HCT116 (cell line): ENCODE data around the gene FANCM. TPM values are rescaled to one million over a fixed set of nuclear protein-coding genes. Genes with fewer than 3 reads are reported as not detected.

Experiments used
- ATAC-seq: fragments of 200-7000 bp; cut with Tn5 transposase; 2 replicates; pipeline ENCODE4 v1.9.1; 2020; ENCODE audit warnings: mild to moderate bottlenecking, moderate library complexity
- BruUV-seq: library from RNA; stranded (reverse); fragments of 400-500 nt; replicated peaks from 2 replicates; lab custom pipeline; 2021; lab: Mats Ljungman, UMichigan
- CTCF ChIA-PET: fragments of 300-600 bp; sonication (Branson Sonifier 250); formaldehyde crosslinking; loops from one replicate; lab custom pipeline; 2021; ENCODE audit warnings: antibody characterized with exemption; lab: Charles Lee
- POLR2A ChIA-PET: fragments of 300-600, 350-600 bp; sonication (Branson Sonifier 250); formaldehyde crosslinking; loops from one replicate; lab custom pipeline; 2021; ENCODE audit warnings: antibody characterized with exemption; lab: Charles Lee
- RAD21 ChIA-PET, 2 experiments: fragments of 300-600 bp; sonication (Branson Sonifier 250); formaldehyde crosslinking; loops; one replicate each; lab custom pipeline; 2023; ENCODE audit warnings: low total read pairs in 2 of 2; ENCODE audit not compliant: uncharacterized antibody in 2 of 2, unreplicated experiment in 2 of 2, low non-redundant PET in 1 of 2; lab: Charles Lee
- DNase-seq: peaks from one replicate; pipeline ENCODE4 v3.0.0-alpha.2; 2010; ENCODE audit warnings: low read depth, low spot score
- H2AFZ ChIP-seq: fragments of 200-600 bp; shearing (Covaris generic), sonication (generic); 2 replicates; pipeline ENCODE4 v1.6.1; 2017; ENCODE audit warnings: low read depth, mixed run types, mixed read lengths, antibody characterized with exemption, low read length; ENCODE audit not compliant: poor library complexity, severe bottlenecking
- H3K27ac ChIP-seq: 2 replicates; pipeline ENCODE4 v1.5.1; 2012; ENCODE audit warnings: low read depth, low read length
- H3K27me3 ChIP-seq: fragments of 200-600 bp; sonication (generic); 2 replicates; pipeline ENCODE4 v1.6.1; 2016; ENCODE audit warnings: mixed run types, low read length, mixed read lengths; ENCODE audit not compliant: insufficient read depth
- H3K36me3 ChIP-seq, 2 experiments: fragments of 200-500 bp in 1 of 2; fragments of 200-600 bp in 1 of 2; sonication (Bioruptor generic) in 1 of 2; sonication (generic) in 1 of 2; 2 replicates each; pipeline versions ENCODE4 v1.5.1 to v1.6.1; 2014 to 2016; ENCODE audit warnings: low read length in 2 of 2, inconsistent platforms in 1 of 2, mixed read lengths in 1 of 2, mixed run types in 1 of 2; ENCODE audit not compliant: insufficient read depth in 2 of 2, control insufficient read depth in 1 of 2
- H3K4me1 ChIP-seq, 2 experiments: fragments of 200-600 bp in 1 of 2; sonication (generic) in 1 of 2; 2 replicates each; pipeline versions ENCODE4 v1.5.1 to v1.6.1; 2012 to 2017; ENCODE audit warnings: low read length in 2 of 2, inconsistent platforms in 1 of 2, mild to moderate bottlenecking in 1 of 2, mixed read lengths in 1 of 2, mixed run types in 1 of 2, moderate library complexity in 1 of 2; ENCODE audit not compliant: insufficient read depth in 2 of 2, control insufficient read depth in 1 of 2
- H3K4me2 ChIP-seq: fragments of 200-600 bp; sonication (generic); 2 replicates; pipeline ENCODE4 v1.6.1; 2017; ENCODE audit warnings: mixed run types, low read length, mixed read lengths
- H3K4me3 ChIP-seq, 2 experiments: fragments of 200-600 bp in 1 of 2; sonication (generic) in 1 of 2; replicated peaks in 1 of 2; 2 replicates each; pipeline ENCODE4 v1.5.1; 2011 to 2016; ENCODE audit warnings: low read length in 2 of 2, control low read depth in 1 of 2, low read depth in 1 of 2, mild to moderate bottlenecking in 1 of 2, mixed read lengths in 1 of 2, mixed run types in 1 of 2
- H3K79me2 ChIP-seq: fragments of 200-600 bp; sonication (generic); 2 replicates; pipeline ENCODE4 v1.6.1; 2017; ENCODE audit warnings: mild to moderate bottlenecking, mixed run types, low read length, moderate library complexity, mixed read lengths; ENCODE audit not compliant: insufficient read depth
- H3K9ac ChIP-seq: fragments of 200-600 bp; sonication (generic); 2 replicates; pipeline ENCODE4 v1.6.1; 2016; ENCODE audit warnings: low read length, mixed read lengths
- H3K9me2 ChIP-seq: fragments of 200-600 bp; sonication (generic), shearing (Covaris generic); 2 replicates; pipeline ENCODE4 v1.6.1; 2017; ENCODE audit warnings: mixed run types, mild to moderate bottlenecking, moderate library complexity; ENCODE audit not compliant: insufficient read depth
- H3K9me3 ChIP-seq, 2 experiments: fragments of 200-500 bp in 1 of 2; fragments of 200-600 bp in 1 of 2; sonication (Bioruptor generic) in 1 of 2; sonication (generic) in 1 of 2; 2 replicates each; pipeline ENCODE4 v1.6.1; 2014 to 2017; ENCODE audit warnings: low read length in 2 of 2, mixed read lengths in 2 of 2, inconsistent platforms in 1 of 2, low read depth in 1 of 2, mild to moderate bottlenecking in 1 of 2, mixed run types in 1 of 2, moderate library complexity in 1 of 2; ENCODE audit not compliant: control insufficient read depth in 1 of 2, insufficient read depth in 1 of 2
- H4K20me1 ChIP-seq: fragments of 200-600 bp; sonication (generic), shearing (Covaris generic); 2 replicates; pipeline ENCODE4 v1.6.1; 2017; ENCODE audit warnings: mixed run types, mild to moderate bottlenecking, moderate library complexity; ENCODE audit not compliant: insufficient read depth
- ATF3 ChIP-seq: IDR thresholded peaks from 2 replicates; pipeline ENCODE4 v1.6.1; 2012
- CBX3 ChIP-seq: IDR thresholded peaks from 2 replicates; pipeline ENCODE4 v1.6.1; 2012; ENCODE audit warnings: low read depth
- CEBPB ChIP-seq: IDR thresholded peaks from 2 replicates; pipeline ENCODE4 v1.6.1; 2012; ENCODE audit warnings: low read depth
- ELF1 ChIP-seq: IDR thresholded peaks from 2 replicates; pipeline ENCODE4 v1.6.1; 2012; ENCODE audit warnings: low read depth, borderline replicate concordance
- JUND ChIP-seq: IDR thresholded peaks from 2 replicates; pipeline ENCODE4 v1.6.1; 2012
- POLR2A ChIP-seq: IDR thresholded peaks from 2 replicates; pipeline ENCODE4 v1.7.0; 2011; ENCODE audit warnings: borderline replicate concordance; ENCODE audit not compliant: insufficient read depth, insufficient read length; ENCODE audit errors: extremely low read depth
- REST ChIP-seq: IDR thresholded peaks from 2 replicates; pipeline ENCODE4 v1.6.1; 2012; ENCODE audit warnings: low read depth
- SIN3A ChIP-seq: IDR thresholded peaks from 2 replicates; pipeline ENCODE4 v1.6.1; 2012; ENCODE audit warnings: low read depth
- SRF ChIP-seq: IDR thresholded peaks from 2 replicates; pipeline ENCODE4 v1.6.1; 2012; ENCODE audit warnings: low read depth
- TCF7L2 ChIP-seq: IDR thresholded peaks from 2 replicates; pipeline ENCODE4 v1.7.0; 2011; ENCODE audit warnings: borderline replicate concordance, inconsistent platforms; ENCODE audit not compliant: insufficient read depth, insufficient read length; ENCODE audit errors: extremely low read depth
- YY1 ChIP-seq: IDR thresholded peaks from 2 replicates; pipeline ENCODE4 v1.6.1; 2011; ENCODE audit warnings: low read length, low read depth, moderate library complexity, mild to moderate bottlenecking; ENCODE audit not compliant: insufficient replicate concordance; ENCODE audit errors: extremely low read depth
- ZFX ChIP-seq: fragments of 450-650 bp; IDR thresholded peaks from 2 replicates; pipeline ENCODE4 v1.6.1; 2017
- ZNF274 ChIP-seq: fragments of 200-500 bp; sonication (Bioruptor generic); IDR thresholded peaks from 2 replicates; pipeline ENCODE4 v1.6.1; 2014; ENCODE audit warnings: mild to moderate bottlenecking, low read depth, low read length, inconsistent platforms
- intact Hi-C: fragments of 100-400 bp; cut with micrococcal nuclease; formaldehyde crosslinking; loops from 2 replicates; pipeline ENCODE4 v1.10.0; 2022
- total RNA-seq: library from RNA; stranded (reverse); gene quantifications from one replicate; pipeline ENCODE4 v1.2.1, GENCODE V29; 2021; ENCODE audit not compliant: unreplicated experiment

The FANCM gene
- total RNA-seq, 1 experiment from 2014 or later = 10.9 TPM

GRCh38 chr14:45094275-45094674 is 41.5 kb upstream of the FANCM start:
- ChIA-PET POLR2A (no interaction called here), CTCF (no interaction called here), RAD21 (no interaction called here)
- no peak overlapping the region for H3K9ac ChIP-seq
- intact Hi-C loops = loop anchor here (5.0 kb wide), 1 partner anchor 38 kb away; the partner anchor contains the start of gene FKBP3
- no peaks in the 10 kb centered on the region for H3K9me2 ChIP-seq
- DNase-seq (no peak), ATAC-seq (no peak)
- peaks cover 0 to 2% of the 10 kb centered on the region in 2 experiments; a peak in 1 of 4 replicates for H3K4me1 ChIP-seq
- TF ChIP-seq JUND (no peak), SRF (no peak), CBX3 (no peak), ELF1 (no peak), POLR2A (no peak), SIN3A (no peak), ZFX (no peak), ZNF274 (no peak), TCF7L2 (no peak), REST (no peak), CEBPB (no peak), YY1 (no peak), ATF3 (no peak)
- no peak overlapping the region for H2AFZ ChIP-seq
- no peak overlapping the region for H3K27ac ChIP-seq
- H3K4me3 ChIP-seq = no peak overlapping the region
- peaks cover 98% of the 10 kb centered on the region for H3K79me2 ChIP-seq
- no peaks in the 10 kb centered on the region for H3K9me3 ChIP-seq
- H3K36me3 ChIP-seq = peaks cover 23 to 24% of the 10 kb centered on the region in 2 experiments
- H3K4me2 ChIP-seq = no peak overlapping the region
- H4K20me1 ChIP-seq = peaks cover 10% of the 10 kb centered on the region; the same call in 1 of the 2 replicates
- no TSS peak for BruUV-seq
- H3K27me3 ChIP-seq = no peaks in the 10 kb centered on the region
